Fibroblast of lung (primary cell): ENCODE measurements around the gene WDR26. TPM values are rescaled to one million over a fixed set of nuclear protein-coding genes. Genes with fewer than 3 reads are reported as not detected.

Source experiments
- DNase-seq, 2 donors: peaks; one replicate each; pipeline versions ENCODE4 v3.0.0 to v3.0.0-alpha.2; 2010; ENCODE audit warnings: low read depth in 2 of 2
- H2AFZ ChIP-seq: 2 replicates; pipeline ENCODE4 v1.5.1; 2012; ENCODE audit warnings: low read length, control low read depth, inconsistent platforms
- H3K27ac ChIP-seq: 2 replicates; pipeline ENCODE4 v1.5.1; 2011; ENCODE audit warnings: low read length, control low read depth; ENCODE audit not compliant: insufficient read depth
- H3K27me3 ChIP-seq: 2 replicates; pipeline ENCODE4 v1.5.1; 2011; ENCODE audit warnings: mild to moderate bottlenecking, low read length; ENCODE audit not compliant: control insufficient read depth, insufficient read depth
- H3K36me3 ChIP-seq: 2 replicates; pipeline ENCODE4 v1.5.1; 2011; ENCODE audit warnings: low read length; ENCODE audit not compliant: control insufficient read depth, insufficient read depth
- H3K4me1 ChIP-seq: 2 replicates; pipeline ENCODE4 v1.5.1; 2011; ENCODE audit warnings: low read length; ENCODE audit not compliant: control insufficient read depth, insufficient read depth; ENCODE audit errors: extremely low read depth
- H3K4me2 ChIP-seq: 2 replicates; pipeline ENCODE4 v1.5.1; 2011; ENCODE audit warnings: low read length, control low read depth; ENCODE audit not compliant: insufficient read depth; ENCODE audit errors: extremely low read depth
- H3K4me3 ChIP-seq, 4 experiments: fragments of 200-600 bp in 1 of 4; sonication (generic) in 1 of 4; replicated peaks in 1 of 4; 2 replicates each; pipeline ENCODE4 v1.5.1; 2011 to 2016; ENCODE audit warnings: low read length in 4 of 4, low read depth in 3 of 4, mild to moderate bottlenecking in 3 of 4, control low read depth in 2 of 4, inconsistent platforms in 1 of 4, mixed read lengths in 1 of 4; ENCODE audit not compliant: insufficient read depth in 1 of 4; ENCODE audit errors: control extremely low read depth in 1 of 4
- H3K79me2 ChIP-seq: 2 replicates; pipeline ENCODE4 v1.5.1; 2012; ENCODE audit warnings: mild to moderate bottlenecking, low read length, inconsistent platforms; ENCODE audit not compliant: control insufficient read depth, insufficient read depth
- H3K9ac ChIP-seq: 2 replicates; pipeline ENCODE4 v1.5.1; 2011; ENCODE audit warnings: mild to moderate bottlenecking, low read length, control low read depth; ENCODE audit not compliant: insufficient read depth
- H3K9me3 ChIP-seq: 2 replicates; pipeline ENCODE4 v1.5.1; 2012; ENCODE audit warnings: low read depth, low read length; ENCODE audit not compliant: control insufficient read depth, insufficient read depth
- H4K20me1 ChIP-seq: 2 replicates; pipeline ENCODE4 v1.5.1; 2011; ENCODE audit warnings: low read length; ENCODE audit not compliant: control insufficient read depth, insufficient read depth; ENCODE audit errors: extremely low read depth
- CTCF ChIP-seq, 2 donors: IDR thresholded peaks in 1 of 2; conservative IDR thresholded peaks in 1 of 2; 1 replicate in 1 of 2; 2 replicates in 1 of 2; pipeline ENCODE4 v1.5.1; 2011 to 2012; ENCODE audit warnings: low read length in 2 of 2, control low read depth in 1 of 2, inconsistent platforms in 1 of 2, low read depth in 1 of 2, mild to moderate bottlenecking in 1 of 2
- EZH2 ChIP-seq: IDR thresholded peaks from 2 replicates; pipeline ENCODE4 v1.5.1; 2012; ENCODE audit warnings: low read length, control low read depth, mild to moderate bottlenecking; ENCODE audit errors: missing control alignments
- polyA plus RNA-seq, 2 donors: library from polyadenylated mRNA; depleted of rRNA in 1 of 2; stranded (reverse) in 1 of 2; unstranded in 1 of 2; fragments of >200 nt; gene quantifications; 2 replicates each; pipeline ENCODE4 v1.2.1, GENCODE V29; 2011 to 2012; ENCODE audit warnings: missing spikeins in 1 of 2
- total RNA-seq: library from RNA; depleted of rRNA; stranded (reverse); fragments of >200 nt; gene quantifications from 2 replicates; pipeline ENCODE4 v1.2.1, GENCODE V29; 2014

WDR26 gene
- total and polyA plus RNA-seq, 2 donors (not counting 1 experiment from before 2014, with no cell fraction given) = 70.4 to 83.4 TPM

GRCh38 chr1:224408294-224408590 lies 26.4 kb downstream of the WDR26 start:
- Histone ChIP-seq H3K79me2 (no peaks in the 10 kb centered on the region), H3K9me3 (no peaks in the 10 kb centered on the region), H2AFZ (no peak overlapping the region), H3K9ac (no peak overlapping the region), H3K36me3 (peaks cover 7% of the 10 kb centered on the region), H3K27me3 (no peaks in the 10 kb centered on the region), H3K4me1 (peaks cover 2% of the 10 kb centered on the region), H3K27ac (no peak overlapping the region), H3K4me3 (no peak overlapping the region), H4K20me1 (no peaks in the 10 kb centered on the region), H3K4me2 (no peak overlapping the region)
- no peak for DNase-seq
- TF ChIP-seq CTCF (conservative IDR thresholded peaks at IDR 0.05 in 1 of 2, IDR thresholded peaks at IDR 0.05 in 1 of 2; ENCODE audit: low read depth in 1 of 2, low read length in 2 of 2) = no peak
- TF ChIP-seq EZH2 = no peak

- no peak overlapping the region for H3K27ac ChIP-seq
- H4K20me1 ChIP-seq = no peaks in the 10 kb centered on the region
- no peak overlapping the region for H3K9ac ChIP-seq
- no peaks in the 10 kb centered on the region for H3K27me3 ChIP-seq
- H3K4me3 ChIP-seq = no peak overlapping the region
- no peaks in the 10 kb centered on the region for H3K9me3 ChIP-seq
- TF ChIP-seq CTCF (conservative IDR thresholded peaks at IDR 0.05 in 1 of 2, IDR thresholded peaks at IDR 0.05 in 1 of 2; ENCODE audit: low read depth in 1 of 2, low read length in 2 of 2) (no peak), EZH2 (no peak)
- H3K36me3 ChIP-seq = peaks cover 7% of the 10 kb centered on the region
- no peak overlapping the region for H3K4me2 ChIP-seq
- H2AFZ ChIP-seq = no peak overlapping the region
- DNase-seq = peak in 1 of 2 donors; percentile 69
- peaks cover 2% of the 10 kb centered on the region for H3K4me1 ChIP-seq
- no peaks in the 10 kb centered on the region for H3K79me2 ChIP-seq
These were observed 26.9 kb downstream of the WDR26 start for GRCh38 chr1:224407571-224408293.

- no peak overlapping the region for H3K4me2 ChIP-seq
- H3K4me1 ChIP-seq = peaks cover 2% of the 10 kb centered on the region
- H3K4me3 ChIP-seq = no peak overlapping the region
- peak in 1 of 2 donors; percentile 26 for DNase-seq
- H2AFZ ChIP-seq = no peak overlapping the region
- no peaks in the 10 kb centered on the region for H3K79me2 ChIP-seq
- no peaks in the 10 kb centered on the region for H4K20me1 ChIP-seq
- H3K27ac ChIP-seq = no peak overlapping the region
- no peaks in the 10 kb centered on the region for H3K9me3 ChIP-seq
- no peaks in the 10 kb centered on the region for H3K27me3 ChIP-seq
- TF ChIP-seq CTCF (conservative IDR thresholded peaks at IDR 0.05 in 1 of 2, IDR thresholded peaks at IDR 0.05 in 1 of 2; ENCODE audit: low read depth in 1 of 2, low read length in 2 of 2) (no peak), EZH2 (no peak)
- H3K9ac ChIP-seq = no peak overlapping the region
- H3K36me3 ChIP-seq = peaks cover 7% of the 10 kb centered on the region
These were observed 28.4 kb downstream of the WDR26 start for GRCh38 chr1:224406216-224406615.
